Inflammatory macrophage treated with lipopolysaccharide for 1 hour (primary cell): ENCODE results near the gene SMIM1.

Source experiments
- DNase-seq, 2 donors: peaks; one replicate each; pipeline ENCODE4 v3.0.0-alpha.2; 2020 to 2022

Gene SMIM1

DNA sequence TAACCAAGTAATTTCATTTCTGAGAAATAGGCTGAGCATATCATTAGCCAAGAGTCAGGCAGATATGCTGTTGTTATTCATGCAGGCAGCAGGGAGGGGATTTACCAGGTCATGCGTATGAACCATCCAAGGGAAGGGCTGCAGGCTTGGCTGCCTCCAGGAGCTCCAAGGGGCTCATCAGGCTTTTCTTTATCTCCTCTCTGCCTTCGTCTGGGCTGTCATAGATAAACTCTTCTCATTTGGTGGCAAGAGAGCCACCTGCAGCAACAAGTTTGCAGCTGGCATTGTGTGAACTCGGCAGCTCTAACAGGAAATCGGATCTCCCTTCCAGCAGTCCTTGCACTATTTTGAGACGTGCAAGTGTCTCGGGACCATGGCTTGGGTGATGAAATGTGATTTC, 12.8 kb upstream of the SMIM1 start:
- DNase-seq: no peak

DNA sequence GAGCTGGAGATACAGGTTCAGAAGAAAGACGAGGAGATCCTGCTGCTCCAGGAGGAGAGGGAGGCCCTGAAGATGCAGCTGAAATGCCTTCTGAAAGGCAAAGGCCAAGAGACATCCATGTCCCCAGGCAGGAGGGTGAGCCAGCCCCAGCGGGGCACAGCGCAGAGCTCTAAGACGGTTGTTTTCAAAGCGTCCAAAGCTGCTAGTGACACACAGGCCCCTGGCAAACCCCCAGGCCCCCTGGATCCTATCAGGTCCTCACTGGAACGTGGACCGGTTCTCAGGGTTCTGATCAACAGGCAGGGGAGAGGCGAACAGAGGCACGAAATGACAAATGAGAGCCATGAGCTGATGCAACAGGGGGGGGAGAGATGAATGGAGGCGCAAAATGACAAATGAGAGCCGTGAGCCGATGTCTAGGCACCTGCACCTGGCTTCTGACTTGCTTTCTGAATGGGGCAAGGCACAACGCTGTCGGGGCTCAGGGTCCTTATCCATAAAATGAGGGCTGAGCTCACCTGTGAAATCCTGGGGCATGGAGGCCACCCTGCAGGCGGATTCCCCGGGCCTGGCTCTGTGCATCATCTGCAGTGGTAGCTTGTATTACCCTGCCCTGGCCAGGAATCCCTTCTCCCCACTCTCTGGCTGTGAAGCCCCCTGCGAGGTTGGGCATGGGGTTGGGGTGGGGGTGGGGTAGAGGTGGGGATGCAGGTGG, 11.1 kb upstream of the SMIM1 start:
- DNase-seq: no peak

DNA sequence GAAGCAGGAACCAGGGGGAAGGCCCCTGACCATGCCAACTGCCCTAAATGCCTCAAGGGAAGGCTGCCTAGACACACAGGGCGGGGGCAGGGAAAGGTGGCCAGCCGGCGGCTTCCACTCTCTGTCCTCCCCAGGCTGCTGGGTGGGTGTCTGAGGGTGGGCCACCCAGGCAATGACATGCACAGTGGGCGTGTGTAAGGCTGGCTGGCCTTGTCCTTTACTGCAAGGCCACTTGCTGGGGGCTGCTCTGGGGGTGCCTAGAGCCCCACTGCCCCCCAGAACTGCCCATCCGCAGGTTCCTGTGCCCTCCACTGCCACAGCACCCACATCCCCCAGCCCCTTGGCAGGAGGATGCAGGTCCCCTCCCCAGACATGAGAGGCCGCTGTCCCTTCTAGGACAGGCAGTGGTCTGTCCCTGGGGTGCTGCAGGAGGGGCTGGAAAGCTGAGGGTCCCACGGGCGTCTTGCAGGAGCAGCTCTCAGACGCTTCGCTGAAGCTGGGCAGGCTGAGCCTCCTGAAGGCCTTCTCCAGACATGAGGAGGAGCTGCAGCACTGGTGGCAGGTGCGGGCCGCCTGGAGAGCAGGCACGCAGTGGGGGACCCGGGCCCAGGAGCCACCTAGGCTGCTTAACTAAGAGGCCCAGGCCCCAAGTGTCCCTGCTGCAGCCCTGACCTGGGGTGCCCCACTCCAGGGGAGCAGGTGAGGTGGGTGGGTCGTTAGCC, 10.2 kb upstream of the SMIM1 start:
- DNase-seq: no peak

DNA sequence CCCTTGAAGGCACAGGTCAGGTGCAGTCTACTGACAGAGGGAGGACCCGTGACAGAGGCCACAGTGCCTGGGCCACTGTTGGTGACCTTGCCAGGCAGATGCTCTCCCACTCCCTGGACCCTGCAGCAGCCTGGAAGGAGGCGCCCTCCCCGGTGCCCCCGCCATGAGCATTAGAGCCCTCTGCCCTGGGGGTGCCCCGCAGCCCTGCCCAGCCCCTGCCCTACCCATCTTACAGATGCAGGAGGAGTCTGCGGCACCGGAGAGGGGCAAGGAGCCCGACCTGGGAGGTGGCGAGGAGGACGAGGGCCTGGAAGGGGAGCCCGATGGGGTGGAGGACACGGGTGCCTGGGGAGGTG, 9.7 kb upstream of the SMIM1 start:
- no peak for DNase-seq

DNA sequence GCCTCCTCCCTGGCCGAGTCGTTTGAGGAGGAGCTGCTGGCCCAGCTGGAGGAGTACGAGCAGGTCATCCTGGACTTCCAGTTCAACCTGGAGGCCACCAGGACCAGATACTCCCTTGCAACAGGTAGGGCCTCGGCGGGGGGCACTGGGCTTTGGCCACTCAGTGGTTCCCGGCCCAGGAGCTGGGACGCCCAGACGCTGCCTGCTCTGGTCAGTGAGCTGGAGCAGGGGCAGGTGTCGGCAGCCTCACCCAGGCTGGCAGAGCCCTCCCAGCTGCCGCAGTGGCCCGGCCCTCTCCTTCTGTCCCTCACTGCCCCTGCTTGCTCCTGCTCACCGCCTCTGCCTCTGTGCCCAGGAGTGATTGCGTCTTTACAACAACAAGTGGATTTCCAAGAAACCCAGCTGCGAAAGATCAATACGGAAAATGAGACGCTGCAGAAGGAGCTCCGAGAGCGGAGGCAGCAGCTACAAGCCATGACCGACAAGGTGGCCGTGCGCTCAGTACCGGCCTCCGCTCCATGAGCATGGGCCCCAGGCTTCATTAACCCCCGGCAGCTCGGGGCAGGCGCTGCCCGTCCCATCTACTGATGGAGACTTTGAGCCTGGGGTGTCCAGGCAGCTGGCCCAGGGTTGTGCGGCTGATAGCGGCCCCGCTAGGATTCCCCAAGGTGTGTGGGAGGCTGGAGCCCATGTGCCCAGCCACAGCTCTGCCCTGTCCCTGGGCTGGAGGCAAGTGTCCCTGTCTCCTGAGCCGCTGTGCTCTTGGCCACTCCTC, 9.0 kb upstream of the SMIM1 start:
- DNase-seq: no peak

DNA sequence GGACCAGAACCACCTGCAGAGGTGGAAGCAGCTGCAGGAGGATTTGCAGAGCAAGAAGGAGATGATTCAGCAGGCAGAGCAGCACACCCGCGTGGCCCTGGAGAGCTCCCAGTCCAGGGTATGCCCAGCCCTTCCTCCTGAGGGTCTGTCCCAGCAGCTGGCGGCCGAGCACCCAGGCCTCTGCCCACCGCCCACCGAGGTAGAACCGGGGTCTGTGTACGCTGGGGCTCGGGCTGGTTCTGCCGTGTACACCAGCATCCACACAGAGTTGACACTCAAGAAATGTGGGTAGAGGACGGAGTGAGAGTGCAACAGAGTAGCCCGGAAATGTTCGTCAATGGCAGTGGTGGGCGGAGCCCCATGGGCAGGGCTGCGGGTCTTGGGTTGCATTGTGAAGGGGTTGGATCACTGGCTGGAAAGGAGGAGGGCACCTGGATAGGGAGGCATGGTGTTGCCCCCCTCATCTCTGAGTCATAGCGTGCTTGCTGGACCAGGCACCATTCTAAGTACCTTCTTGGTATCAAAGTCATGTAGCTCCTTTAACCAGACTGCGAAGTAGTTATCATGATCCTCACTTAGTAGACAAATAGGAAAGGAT, 5.1 kb upstream of the SMIM1 start:
- no peak for DNase-seq

DNA sequence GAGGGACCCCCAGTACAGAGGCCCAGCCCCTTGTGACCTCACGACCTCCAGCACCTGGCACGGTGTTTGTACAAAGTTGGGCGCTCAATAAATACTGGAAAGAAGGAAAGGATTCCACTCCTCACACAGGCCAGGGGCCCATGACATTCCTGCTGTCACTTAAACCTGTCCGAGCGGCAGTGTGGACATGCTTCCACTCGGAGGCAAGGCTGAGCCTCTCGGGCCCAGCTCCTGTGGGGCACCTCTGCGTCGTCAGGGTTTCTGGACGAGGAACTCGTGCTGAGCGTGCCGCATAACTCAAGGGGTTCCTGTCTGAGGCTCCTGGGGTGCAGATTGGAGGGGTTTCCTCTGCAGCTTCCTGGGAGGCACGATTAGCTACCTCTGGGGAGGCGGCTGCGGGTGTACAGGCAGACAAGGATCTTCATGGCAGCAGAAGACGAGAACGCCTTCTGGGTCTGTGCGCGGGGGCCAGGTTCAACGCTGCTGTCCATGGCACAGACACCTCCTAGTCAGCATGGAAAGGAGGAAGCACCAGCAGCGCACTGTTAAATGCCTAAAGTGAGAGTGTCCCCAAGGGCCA, 3.6 kb upstream of the SMIM1 start:
- DNase-seq: no peak

DNA sequence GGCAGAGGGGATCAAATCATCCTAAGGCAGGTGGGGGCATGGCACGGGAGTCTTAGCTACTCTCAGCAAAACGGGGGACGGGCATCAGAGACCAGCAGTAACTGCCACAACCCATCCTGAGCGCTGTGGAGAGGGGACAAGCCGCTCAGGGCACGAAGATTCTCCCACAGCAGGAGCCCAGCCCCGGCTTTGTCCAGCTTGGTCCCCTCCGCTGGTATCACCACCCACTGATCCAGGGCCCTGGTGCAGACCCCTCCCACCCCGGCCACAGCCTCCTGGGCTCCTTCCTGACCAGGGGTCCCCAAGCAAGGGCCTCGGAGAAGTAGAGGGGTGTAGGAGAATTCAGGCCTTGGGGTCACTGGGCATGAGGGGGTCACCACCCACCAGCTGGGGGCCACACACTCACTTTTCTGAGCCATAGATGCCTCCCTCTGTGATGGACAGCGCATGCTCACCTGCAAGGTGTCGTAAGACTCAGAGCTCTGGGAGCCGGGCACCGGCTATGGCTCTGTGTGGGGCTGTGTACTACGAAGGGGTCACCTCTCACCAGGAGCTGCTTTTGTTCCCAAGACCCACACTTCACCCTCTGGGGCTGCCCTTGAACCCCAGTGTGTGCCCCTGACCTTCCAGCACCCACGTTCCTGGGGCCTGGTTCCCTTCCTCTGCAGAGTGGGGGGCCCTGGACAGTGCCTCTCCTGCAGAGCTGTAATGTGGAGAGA, 2.3 kb upstream of the SMIM1 start:
- no peak for DNase-seq

DNA sequence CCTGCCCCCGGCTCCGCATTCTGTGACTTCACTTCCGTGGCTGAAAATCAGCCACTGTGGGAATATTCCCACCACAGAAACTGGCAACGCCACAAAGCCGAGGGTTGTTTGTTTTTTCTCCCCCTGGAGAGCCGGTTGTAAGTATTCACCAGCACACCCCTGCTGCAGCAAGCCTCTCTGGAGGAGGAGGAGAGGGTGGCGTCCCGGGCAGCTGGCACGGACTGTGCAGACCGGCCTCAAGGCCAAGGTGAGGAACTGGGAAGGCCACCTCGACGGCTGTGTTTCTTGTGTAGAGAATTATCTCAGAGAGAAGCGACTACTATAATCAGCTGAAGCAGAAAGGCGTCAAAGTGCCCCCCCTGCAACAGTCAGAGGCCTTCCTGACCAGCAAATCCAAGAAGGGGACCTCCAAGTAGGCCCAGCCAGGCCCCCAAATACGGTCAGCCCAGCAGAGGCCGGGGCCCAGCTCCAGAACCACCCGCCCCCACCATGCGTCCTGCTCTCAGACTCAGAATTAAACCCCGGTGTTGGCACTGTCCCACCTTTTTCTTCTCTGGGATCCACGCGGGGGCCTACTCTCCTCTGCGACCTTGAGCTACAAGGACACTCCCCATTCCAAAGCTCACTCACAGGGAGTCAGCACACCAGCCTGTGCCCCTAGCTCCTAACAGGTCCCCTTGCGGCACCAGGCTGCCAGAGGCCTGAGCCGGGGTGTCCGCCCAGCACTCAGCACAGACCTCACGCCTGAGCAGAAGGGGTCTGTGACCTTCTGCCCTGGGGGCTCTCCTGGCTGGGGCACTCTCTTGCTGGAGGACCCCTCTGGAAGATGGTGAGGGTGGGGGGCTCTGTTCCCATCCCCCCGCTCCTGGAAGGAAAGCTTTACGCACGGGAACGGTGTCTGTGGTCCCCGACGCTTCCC, 1.2 kb upstream of the SMIM1 start:
- DNase-seq: no peak

DNA sequence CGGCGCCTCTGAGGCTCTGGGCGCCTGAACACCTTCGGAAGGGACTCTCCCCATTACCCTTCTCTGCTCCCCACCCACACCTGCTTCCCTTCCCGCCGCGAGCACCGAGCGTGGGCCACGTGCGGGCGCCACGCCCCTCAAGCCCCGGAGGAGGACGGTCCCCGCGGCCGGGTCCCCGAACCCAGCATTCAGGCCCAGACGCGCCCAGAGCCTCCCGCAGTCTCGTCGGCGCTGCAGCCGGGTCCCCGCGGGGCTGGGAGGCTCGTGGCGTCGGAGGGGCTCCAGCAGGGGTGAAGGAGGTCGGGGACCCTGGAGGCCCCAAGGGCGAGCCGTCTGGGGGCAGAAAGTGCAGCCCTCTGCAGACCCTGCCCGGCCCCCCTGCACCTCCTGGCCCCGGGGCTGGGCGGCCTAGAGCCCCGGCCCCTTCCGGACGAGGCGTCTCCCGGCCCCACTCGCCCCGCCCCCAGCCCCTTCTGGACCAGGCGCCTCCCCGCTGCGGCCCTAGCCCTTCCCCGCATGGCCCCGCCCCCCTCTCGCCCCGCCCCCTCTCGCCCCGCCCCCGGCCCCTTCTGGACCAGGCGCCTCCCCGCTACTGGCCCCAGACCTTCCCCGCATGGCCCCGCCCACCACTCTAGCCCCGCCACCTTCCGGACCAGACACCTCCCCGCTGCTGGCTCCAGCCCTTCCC, 378 bp upstream of the SMIM1 start:
- DNase-seq: peak; percentile 39 to 42

DNA sequence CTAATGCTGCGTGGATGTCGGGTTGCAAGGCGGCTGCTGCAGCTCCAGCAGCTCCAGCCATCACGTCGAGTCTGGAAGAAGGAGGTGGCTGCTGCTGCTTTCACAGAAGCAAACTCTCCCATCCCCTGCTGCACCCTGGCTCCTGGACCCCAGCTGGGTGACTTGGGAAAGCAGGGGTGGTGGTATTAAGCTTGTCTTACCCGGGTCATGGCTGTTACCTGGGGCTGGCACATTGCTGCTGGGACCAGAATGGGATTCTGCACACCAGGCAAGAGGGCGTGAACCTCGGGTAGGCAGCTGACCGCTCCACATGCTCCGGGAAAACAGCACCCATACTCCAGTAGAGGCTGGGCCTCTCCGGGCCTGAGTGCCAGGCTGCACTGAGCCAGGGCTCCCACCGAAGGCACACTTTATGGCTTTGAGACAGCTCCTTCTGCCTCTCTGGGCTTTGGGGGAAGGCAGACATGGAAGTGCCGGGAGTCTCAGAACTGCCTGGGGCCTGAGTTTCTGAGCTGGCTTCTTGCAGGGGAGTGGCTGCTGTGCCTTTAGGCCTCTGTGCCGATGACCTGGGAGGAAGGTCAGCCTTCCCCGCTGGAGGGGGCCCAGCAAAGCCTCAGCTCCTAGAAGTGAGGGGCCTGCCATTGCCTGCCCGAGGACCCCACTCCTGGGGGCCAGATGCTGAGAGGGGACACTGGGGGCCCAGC, 1.2 kb downstream of the SMIM1 start:
- no peak for DNase-seq

DNA sequence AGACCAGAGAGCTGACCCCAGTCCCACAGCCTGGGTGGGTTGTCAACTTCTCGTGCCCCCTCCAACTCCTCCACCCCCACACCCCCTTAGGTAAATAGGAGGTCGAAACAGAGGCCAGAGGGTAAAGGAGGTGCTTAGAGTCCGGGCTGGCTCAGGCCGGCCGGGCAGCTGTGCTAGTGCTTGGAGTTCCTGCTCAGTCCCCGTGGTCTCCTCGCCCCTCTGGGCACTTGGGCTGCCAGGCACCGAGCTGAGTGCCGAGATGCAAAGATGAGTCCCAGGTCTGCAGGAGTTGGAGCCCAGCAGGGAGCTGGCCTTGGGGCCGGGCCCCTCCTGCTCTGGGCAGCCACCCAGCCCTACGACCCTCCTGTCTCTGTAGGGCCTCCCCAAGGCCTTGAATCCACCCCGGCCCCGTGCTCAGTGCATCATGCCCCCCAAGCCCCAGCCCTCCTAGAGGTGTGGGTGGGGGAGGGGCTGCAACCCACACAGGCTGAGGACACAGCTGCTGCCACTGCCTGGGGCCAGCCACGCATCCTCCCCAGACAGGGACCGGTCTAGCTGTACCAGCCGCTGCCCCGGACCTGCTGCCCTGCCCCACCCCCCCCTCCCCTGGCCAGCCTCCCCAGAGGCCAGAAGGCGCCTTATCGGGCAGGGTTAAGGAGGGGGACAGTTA, 1.9 kb downstream of the SMIM1 start:
- no peak for DNase-seq

DNA sequence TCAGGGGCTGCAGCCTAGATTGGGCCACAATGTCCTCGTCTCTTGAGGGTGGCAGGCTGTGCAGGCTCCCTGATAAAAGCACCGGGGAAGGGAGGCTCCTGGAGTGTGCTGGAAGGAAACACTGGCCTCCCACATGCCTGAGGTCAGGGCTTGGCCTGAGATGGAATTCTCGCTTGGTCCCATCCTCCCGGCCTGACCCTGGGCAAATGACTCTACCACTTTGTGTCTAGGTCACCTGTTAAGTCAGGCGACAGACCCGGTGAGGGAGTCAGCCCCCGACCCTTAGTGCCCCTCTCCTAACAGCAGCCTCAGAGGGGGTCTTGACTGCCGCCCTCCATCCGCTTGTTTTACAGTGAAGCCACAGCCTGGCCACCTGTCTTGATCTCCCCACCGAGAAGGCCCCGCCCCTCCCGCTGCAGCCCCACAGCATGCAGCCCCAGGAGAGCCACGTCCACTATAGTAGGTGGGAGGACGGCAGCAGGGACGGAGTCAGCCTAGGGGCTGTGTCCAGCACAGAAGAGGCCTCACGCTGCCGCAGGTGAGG, 2.5 kb downstream of the SMIM1 start:
- DNase-seq: no peak

DNA sequence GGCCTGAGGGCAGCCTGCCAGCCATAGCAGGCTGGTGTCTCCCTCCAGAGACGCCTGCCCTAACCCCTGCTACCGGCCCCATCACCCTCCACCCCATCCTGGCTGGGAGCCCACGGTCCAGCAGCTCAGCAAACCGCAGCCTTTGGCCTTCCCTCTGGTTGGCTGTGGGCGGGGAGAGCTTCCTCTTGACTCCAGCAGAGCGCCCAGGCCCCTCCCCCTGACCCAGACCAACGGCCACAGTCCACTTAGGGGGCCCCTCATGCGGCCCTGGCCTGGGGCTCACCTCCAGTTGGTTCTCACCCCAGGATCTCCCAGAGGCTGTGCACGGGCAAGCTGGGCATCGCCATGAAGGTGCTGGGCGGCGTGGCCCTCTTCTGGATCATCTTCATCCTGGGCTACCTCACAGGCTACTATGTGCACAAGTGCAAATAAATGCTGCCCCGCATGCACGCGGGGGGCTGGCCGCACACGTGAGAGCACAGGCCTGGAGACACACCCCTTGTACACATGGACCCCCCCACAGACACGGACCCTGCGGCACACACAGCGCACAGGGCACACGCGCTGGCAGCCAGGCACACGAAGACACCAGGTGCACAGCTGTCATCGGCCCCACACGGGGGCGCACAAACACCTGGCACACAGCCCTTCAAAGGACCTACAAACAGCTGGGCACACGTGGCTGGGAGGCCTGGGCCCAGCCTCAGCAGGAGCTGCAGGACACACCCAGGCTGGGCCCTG, 3.1 kb downstream of the SMIM1 start:
- DNase-seq: peak; percentile 60 to 62

DNA sequence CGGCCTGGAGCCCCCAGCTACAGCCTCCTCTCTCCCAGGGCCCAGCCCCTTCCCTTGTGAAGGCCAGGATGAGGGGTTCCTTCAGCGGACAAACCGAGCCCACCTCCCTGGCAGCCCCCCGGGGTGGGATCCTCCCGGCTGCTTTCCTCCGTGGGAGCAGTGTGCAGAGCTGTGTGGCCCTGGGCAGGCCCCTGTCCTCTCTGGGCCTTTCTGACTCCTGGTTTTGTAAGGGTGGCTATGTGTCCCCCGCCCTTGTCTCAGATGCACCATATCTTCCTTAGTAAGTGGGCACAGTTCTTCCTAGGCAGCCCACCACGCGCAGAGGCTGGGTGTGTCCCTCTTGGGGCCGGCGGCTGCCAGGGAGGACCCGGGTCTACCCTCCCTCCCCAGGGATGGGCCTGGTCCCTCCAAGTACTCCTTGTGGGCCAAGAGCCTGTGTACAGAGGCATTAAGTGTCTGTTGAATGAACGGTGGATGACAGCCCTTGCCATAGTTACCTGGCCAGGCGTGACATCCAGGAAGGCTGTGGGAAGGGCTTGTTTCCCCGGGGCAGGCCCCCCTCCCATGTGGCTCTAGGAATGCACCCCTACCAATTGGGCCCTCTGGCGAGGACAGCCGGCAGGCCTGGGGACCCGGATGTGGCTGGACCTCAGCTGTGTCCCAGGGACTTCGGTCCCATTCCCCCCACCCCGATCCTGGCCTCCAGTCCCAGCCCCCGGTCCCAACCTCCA, 3.8 kb downstream of the SMIM1 start:
- DNase-seq: no peak

DNA sequence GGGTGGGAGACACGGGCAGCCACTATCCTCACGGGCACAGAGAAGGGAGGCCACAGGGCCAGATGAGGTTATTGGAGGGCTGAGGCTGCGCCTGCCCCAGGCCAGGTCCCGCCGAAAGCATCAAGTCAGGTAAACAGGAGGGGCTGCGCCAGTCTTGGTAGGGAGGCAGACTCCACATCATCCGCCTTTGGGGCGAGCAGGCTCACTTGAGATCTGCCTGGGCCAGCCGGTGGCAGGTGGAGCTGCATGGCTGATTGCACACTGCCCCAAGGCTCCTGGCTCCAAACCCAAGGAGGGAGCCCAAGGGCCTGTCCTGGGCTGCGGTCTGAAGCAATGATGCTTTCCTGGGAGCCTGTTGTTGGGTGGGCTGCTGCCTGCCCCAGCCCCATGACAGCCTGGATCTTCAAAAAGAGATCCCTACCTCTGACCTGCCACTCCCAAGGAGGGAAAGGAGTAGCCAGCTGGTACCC, 4.6 kb downstream of the SMIM1 start:
- no peak for DNase-seq
